ENCODE results near the gene GAPDHS.

DNA sequence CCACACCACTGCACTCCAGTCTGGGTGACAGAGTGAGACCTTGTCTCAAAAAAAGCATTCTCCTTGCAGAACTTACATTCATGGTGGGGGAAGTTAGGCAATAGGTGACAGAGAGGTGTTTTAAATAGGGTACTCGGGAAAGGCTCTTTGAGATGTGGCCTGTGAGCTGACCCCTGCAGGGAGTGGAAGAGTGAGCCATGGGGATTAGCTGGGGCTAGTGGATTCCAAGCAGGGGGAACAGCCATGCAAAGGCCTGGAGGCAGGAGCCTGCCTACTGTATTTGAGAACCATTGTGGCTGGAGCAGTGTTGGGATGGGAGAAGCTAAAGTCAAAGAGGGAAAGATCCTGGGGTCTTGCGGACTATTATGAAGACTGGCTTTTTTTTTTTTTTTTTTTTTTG, 15.9 kb upstream of the GAPDHS start:
- no peak for TF ChIP-seq EP300 (IDR thresholded peaks at IDR 0.05)
- TF ChIP-seq CTCF (IDR thresholded peaks at IDR 0.05), result no peak
- no peak for TF ChIP-seq POLR2A (IDR thresholded peaks at IDR 0.05)
